ENCODE results near the gene OCA2.
"Not testable (repeated sequence)": the region's sequence is repeated elsewhere in the genome, so short reads cannot be mapped to it uniquely, and the experiment has no call there.

Gene OCA2

GRCh38 chr15:27741226-27741860, 357.8 kb downstream of the OCA2 start:
- DNase-seq (ENCODE audit: low read depth in 4 of 4, low spot score in 1 of 4): no peak

GRCh38 chr15:27734785-27735495, 364.2 kb downstream of the OCA2 start:
- DNase-seq (ENCODE audit: low read depth in 4 of 4, low spot score in 1 of 4): no peak

- DNase-seq (ENCODE audit: low read depth in 4 of 4, low spot score in 1 of 4): no peak
Measured at GRCh38 chr15:27731776-27732175, 367.3 kb downstream of the OCA2 start.

GRCh38 chr15:27730868-27731267, 368.2 kb downstream of the OCA2 start:
- DNase-seq (ENCODE audit: low read depth in 4 of 4, low spot score in 1 of 4): no peak

- no peak for DNase-seq (ENCODE audit: low read depth in 4 of 4, low spot score in 1 of 4)
Measured at GRCh38 chr15:27725731-27726130, 373.4 kb downstream of the OCA2 start.

GRCh38 chr15:27723821-27724220, 375.3 kb downstream of the OCA2 start:
- DNase-seq (ENCODE audit: low read depth in 4 of 4, low spot score in 1 of 4): no peak

- no peak for DNase-seq (ENCODE audit: low read depth in 4 of 4, low spot score in 1 of 4)
Measured at GRCh38 chr15:27722102-27722501, 377.0 kb downstream of the OCA2 start.

GRCh38 chr15:27714675-27715074, 384.4 kb downstream of the OCA2 start:
- DNase-seq (ENCODE audit: low read depth in 4 of 4, low spot score in 1 of 4): no peak

- not testable (repeated sequence) for DNase-seq (ENCODE audit: low read depth in 4 of 4, low spot score in 1 of 4)
Measured at GRCh38 chr15:27713850-27714249, 385.3 kb downstream of the OCA2 start.

- no peak for DNase-seq (ENCODE audit: low read depth in 4 of 4, low spot score in 1 of 4)
Measured at GRCh38 chr15:27707257-27707656, 391.9 kb downstream of the OCA2 start.

- no peak for DNase-seq (ENCODE audit: low read depth in 4 of 4, low spot score in 1 of 4)
Measured at GRCh38 chr15:27706300-27706699, 392.8 kb downstream of the OCA2 start.

GRCh38 chr15:27705056-27705455, 394.1 kb downstream of the OCA2 start:
- no peak for DNase-seq (ENCODE audit: low read depth in 4 of 4, low spot score in 1 of 4)

Data from stimulated activated CD4-positive, alpha-beta T cell treated with anti-CD3 and anti-CD28 coated beads, Interleukin-1b, Interleukin-23, amount 100 ng/mL, for 24 hours (primary cell).